Nephron progenitor cell (in vitro differentiated cells): Measurements from ENCODE around the gene EIF4E1B.

ENCODE experiments used
- DNase-seq: peaks from one replicate; pipeline ENCODE4 v3.0.0; 2021
- H3K27ac Mint-ChIP-seq: 2 replicates; pipeline ENCODE4 v1.8.0; 2021; ENCODE audit warnings: mild to moderate bottlenecking, moderate library complexity, mixed read lengths
- H3K27me3 Mint-ChIP-seq: 2 replicates; pipeline ENCODE4 v1.8.0; 2021; ENCODE audit warnings: mild to moderate bottlenecking, low read depth, mixed read lengths; ENCODE audit not compliant: poor library complexity
- H3K36me3 Mint-ChIP-seq: 2 replicates; pipeline ENCODE4 v1.8.0; 2021; ENCODE audit warnings: low read depth, mixed read lengths
- H3K4me1 Mint-ChIP-seq: 2 replicates; pipeline ENCODE4 v1.8.0; 2021; ENCODE audit warnings: mixed read lengths
- H3K4me3 Mint-ChIP-seq: 2 replicates; pipeline ENCODE4 v1.8.0; 2021; ENCODE audit warnings: mild to moderate bottlenecking, moderate library complexity, mixed read lengths
- H3K9me3 Mint-ChIP-seq: 2 replicates; pipeline ENCODE4 v1.8.0; 2021; ENCODE audit warnings: mild to moderate bottlenecking, moderate library complexity, mixed read lengths
- TF ChIP-seq, protein P1 (sequence below): fragments of 200-600 bp; sonication (generic); IDR thresholded peaks from 2 replicates; pipeline ENCODE4 v1.5.0; 2021; ENCODE audit warnings: antibody characterized with exemption

The EIF4E1B gene

DNA sequence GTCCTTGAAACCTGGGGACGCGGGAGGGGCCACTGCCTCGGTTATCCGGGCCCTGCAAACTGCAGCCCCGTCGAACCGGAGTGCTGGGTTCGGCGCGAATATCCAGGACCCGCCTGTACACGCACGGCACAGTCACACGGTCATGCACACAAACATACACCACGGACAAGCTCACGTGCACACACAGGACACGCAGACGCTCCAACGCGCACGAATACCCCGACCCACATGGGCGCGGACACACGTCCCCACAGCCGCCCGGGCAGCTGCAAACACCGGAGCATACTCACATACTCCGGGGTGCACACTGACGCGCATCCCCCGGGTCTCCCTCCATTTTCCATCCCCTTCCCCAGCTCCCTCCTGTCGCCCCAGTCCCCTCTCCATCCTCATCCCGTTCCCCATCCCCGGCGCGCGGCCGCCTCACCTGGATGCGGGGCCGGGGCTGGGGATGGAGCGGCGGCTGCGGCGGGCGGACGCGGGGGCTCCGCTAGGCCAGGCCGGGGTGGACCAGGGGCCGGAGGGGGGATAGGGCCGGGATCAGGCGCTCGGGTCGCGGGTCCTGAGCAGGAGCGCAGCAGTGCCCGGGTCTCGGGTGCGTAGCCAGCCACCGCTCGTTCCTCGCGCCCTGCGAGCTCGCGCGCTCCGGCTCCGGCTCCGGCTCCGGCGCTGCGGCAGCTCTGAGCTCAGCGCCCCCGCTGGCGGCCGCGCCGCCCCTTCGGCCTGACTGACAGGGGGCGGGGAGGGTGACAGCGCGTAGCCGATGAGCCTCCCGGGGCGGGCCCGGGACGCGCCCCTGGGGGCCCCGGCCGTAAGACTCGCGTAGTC, at the start of gene EIF4E1B, which contains the start of gene SNCB:
EIF4E1B (plus strand) TSS at position 823 of the 828 bp plus-strand sequence. CDS start 12,113 bp downstream, outside the sequence.
SNCB (minus strand) TSS at position 682 of the 828 bp plus-strand sequence. CDS start 880 bp downstream, outside the sequence.
- H3K27ac Mint-ChIP-seq = no peak within 1 kb of the TSS
- TF ChIP-seq, protein P1, sequence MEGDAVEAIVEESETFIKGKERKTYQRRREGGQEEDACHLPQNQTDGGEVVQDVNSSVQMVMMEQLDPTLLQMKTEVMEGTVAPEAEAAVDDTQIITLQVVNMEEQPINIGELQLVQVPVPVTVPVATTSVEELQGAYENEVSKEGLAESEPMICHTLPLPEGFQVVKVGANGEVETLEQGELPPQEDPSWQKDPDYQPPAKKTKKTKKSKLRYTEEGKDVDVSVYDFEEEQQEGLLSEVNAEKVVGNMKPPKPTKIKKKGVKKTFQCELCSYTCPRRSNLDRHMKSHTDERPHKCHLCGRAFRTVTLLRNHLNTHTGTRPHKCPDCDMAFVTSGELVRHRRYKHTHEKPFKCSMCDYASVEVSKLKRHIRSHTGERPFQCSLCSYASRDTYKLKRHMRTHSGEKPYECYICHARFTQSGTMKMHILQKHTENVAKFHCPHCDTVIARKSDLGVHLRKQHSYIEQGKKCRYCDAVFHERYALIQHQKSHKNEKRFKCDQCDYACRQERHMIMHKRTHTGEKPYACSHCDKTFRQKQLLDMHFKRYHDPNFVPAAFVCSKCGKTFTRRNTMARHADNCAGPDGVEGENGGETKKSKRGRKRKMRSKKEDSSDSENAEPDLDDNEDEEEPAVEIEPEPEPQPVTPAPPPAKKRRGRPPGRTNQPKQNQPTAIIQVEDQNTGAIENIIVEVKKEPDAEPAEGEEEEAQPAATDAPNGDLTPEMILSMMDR = no peak
- no peaks in the 10 kb centered on the region for H3K36me3 Mint-ChIP-seq
- peaks cover 91% of the 10 kb centered on the region for H3K27me3 Mint-ChIP-seq
- H3K9me3 Mint-ChIP-seq = peaks cover 3% of the 10 kb centered on the region
- H3K4me1 Mint-ChIP-seq = peaks cover 32% of the 10 kb centered on the region
- peak; percentile 83 for DNase-seq
- peak within 1 kb of the TSS; percentile 76 for H3K4me3 Mint-ChIP-seq

- Mint-ChIP-seq H3K4me1 (peaks cover 21% of the 10 kb centered on the region), H3K36me3 (no peaks in the 10 kb centered on the region), H3K27ac (no peak overlapping the region), H3K4me3 (no peak overlapping the region), H3K27me3 (peaks cover 2% of the 10 kb centered on the region), H3K9me3 (peaks cover 26% of the 10 kb centered on the region)
- TF ChIP-seq, protein P1 = no peak
- no peak for DNase-seq
Measured at GRCh38 chr5:176581361-176581760, 49.1 kb upstream of the EIF4E1B start.

GRCh38 chr5:176583076-176583475, 47.4 kb upstream of the EIF4E1B start:
- TF ChIP-seq, protein P1 = no peak
- peaks cover 31% of the 10 kb centered on the region for H3K9me3 Mint-ChIP-seq
- no peak overlapping the region for H3K4me3 Mint-ChIP-seq
- peaks cover 2% of the 10 kb centered on the region for H3K27me3 Mint-ChIP-seq
- H3K36me3 Mint-ChIP-seq = no peaks in the 10 kb centered on the region
- no peak overlapping the region for H3K27ac Mint-ChIP-seq
- H3K4me1 Mint-ChIP-seq = peaks cover 6% of the 10 kb centered on the region
- no peak for DNase-seq

DNA sequence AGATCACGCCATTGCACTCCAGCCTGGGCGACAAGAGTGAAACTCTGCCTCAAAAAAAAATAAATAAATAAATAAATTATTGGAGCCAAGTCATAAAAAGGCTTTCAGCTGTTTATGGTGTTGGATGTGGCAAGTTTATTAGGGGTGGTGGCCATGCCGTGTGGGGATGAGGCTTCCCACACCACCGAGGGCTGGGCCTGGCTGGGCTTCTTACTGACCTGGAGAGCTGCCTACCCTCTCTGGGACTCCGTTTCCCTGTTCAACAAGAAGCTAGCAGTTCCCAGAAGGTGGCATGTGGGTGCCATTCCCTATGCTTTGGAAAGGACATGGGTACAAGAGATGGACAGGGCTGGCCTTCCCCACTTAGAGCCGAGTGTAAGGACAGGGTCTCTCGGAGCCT, 43.1 kb upstream of the EIF4E1B start:
- no peak overlapping the region for H3K4me3 Mint-ChIP-seq
- no peak for DNase-seq
- no peaks in the 10 kb centered on the region for H3K4me1 Mint-ChIP-seq
- H3K27ac Mint-ChIP-seq = no peak overlapping the region
- H3K9me3 Mint-ChIP-seq = peaks cover 31% of the 10 kb centered on the region
- H3K36me3 Mint-ChIP-seq = no peaks in the 10 kb centered on the region
- TF ChIP-seq, protein P1 = no peak
- no peaks in the 10 kb centered on the region for H3K27me3 Mint-ChIP-seq

DNA sequence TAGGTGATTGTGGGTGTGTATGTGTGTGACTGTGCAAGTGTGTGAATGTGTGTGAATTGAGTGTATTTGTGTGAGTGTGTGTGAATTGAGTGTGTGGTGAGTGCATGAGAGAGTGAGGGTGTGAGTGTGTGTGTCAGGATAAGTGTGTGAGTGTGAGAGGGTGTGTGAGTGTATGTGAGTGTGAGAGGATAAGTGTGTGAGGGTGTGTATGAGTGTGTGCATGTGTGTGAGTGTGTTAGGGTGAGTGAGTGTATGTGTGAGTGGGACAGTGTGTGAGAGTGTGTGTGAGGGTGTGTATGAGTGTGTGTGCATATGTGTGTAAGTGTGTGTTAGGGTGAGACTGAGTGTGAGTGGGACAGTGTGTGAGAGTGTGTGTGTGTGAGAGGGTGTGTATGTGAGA, 42.2 kb upstream of the EIF4E1B start:
- DNase-seq = no peak
- Mint-ChIP-seq H3K4me1 (no peaks in the 10 kb centered on the region), H3K27me3 (no peaks in the 10 kb centered on the region), H3K36me3 (no peaks in the 10 kb centered on the region), H3K4me3 (no peak overlapping the region), H3K27ac (peak overlapping the region; percentile 1), H3K9me3 (peaks cover 30% of the 10 kb centered on the region)
- TF ChIP-seq, protein P1 = no peak
